Tibial nerve (tissue), 4 donors: ENCODE data around the gene RAPH1. TPM values are rescaled to one million over a fixed set of nuclear protein-coding genes. Genes with fewer than 3 reads are reported as not detected.
A peak's percentile ranks its signal among the peaks of the same experiment; 100 is the strongest.
"Not testable (repeated sequence)": the region's sequence is repeated elsewhere in the genome, so short reads cannot be mapped to it uniquely, and the experiment has no call there.

Source experiments
- DNase-seq, 2 donors: peaks; one replicate each; pipeline ENCODE4 v3.0.0-alpha.2; 2019; ENCODE audit warnings: low spot score in 2 of 2
- H3K27ac ChIP-seq, 4 donors: fragments of 200-600 bp; sonication (generic) in 3 of 4; one replicate each; pipeline ENCODE4 v1.5.1; 2017 to 2019; ENCODE audit warnings: mild to moderate bottlenecking in 1 of 4
- H3K27me3 ChIP-seq, 2 donors: fragments of 200-600 bp; sonication (generic) in 1 of 2; one replicate each; pipeline versions ENCODE4 v1.5.1 to v1.6.0; 2017 to 2019
- H3K36me3 ChIP-seq, 3 donors: fragments of 200-600 bp; sonication (generic); one replicate each; pipeline ENCODE4 v1.5.1; 2018 to 2019
- H3K4me1 ChIP-seq, 4 donors: fragments of 200-600 bp; sonication (generic) in 3 of 4; one replicate each; pipeline ENCODE4 v1.5.1; 2017 to 2019
- H3K4me3 ChIP-seq, 4 donors: fragments of 200-600 bp; sonication (generic) in 3 of 4; one replicate each; pipeline ENCODE4 v1.5.1; 2017 to 2019; ENCODE audit warnings: mild to moderate bottlenecking in 1 of 4, moderate library complexity in 1 of 4
- H3K9me3 ChIP-seq, 4 donors: fragments of 200-600 bp; sonication (generic) in 3 of 4; one replicate each; pipeline ENCODE4 v1.5.1; 2017 to 2019
- CTCF ChIP-seq, 5 experiments: fragments of 200-600 bp in 3 of 5; fragments of 450-650 bp in 2 of 5; sonication (generic) in 3 of 5; IDR thresholded peaks; one replicate each; pipeline ENCODE4 v1.5.1; 2016 to 2019; ENCODE audit warnings: antibody characterized with exemption in 5 of 5, mild to moderate bottlenecking in 3 of 5, moderate library complexity in 2 of 5
- EP300 ChIP-seq, 2 donors: sonication (generic); formaldehyde crosslinking; IDR thresholded peaks; one replicate each; pipeline ENCODE4 v1.6.1; 2017; ENCODE audit warnings: antibody characterized with exemption in 2 of 2, mild to moderate bottlenecking in 1 of 2
- POLR2A ChIP-seq, 2 donors: fragments of 450-650 bp; IDR thresholded peaks; one replicate each; pipeline ENCODE4 v1.6.1; 2017; ENCODE audit warnings: antibody characterized with exemption in 2 of 2, mild to moderate bottlenecking in 2 of 2, moderate library complexity in 2 of 2
- WGBS, 2 donors: methylation state at CpG; one replicate each; pipeline ENCODE4 v1.1.5; 2018; 5-methylcytosine and 5-hydroxymethylcytosine counted together
- total RNA-seq, 4 donors: library from RNA; depleted of rRNA; stranded (reverse); fragments of >200 nt; gene quantifications; one replicate each; pipeline ENCODE4 v1.1.0, GENCODE V29; 2016

The RAPH1 gene
- total RNA-seq, 4 donors from 2014 or later: 35.4 to 60.0 (median 44.4) TPM

GRCh38 chr2:203438528-203438927, 96.6 kb downstream of the RAPH1 start:
- DNase-seq: no peak
- H3K9me3 ChIP-seq: no peaks in the 10 kb centered on the region
- no peak overlapping the region for H3K27ac ChIP-seq
- H3K36me3 ChIP-seq: peaks cover 0 to 59% (median 0%) of the 10 kb centered on the region in 3 donors
- no peak overlapping the region for H3K4me3 ChIP-seq
- no peak for TF ChIP-seq POLR2A (IDR thresholded peaks at IDR 0.05)
- TF ChIP-seq CTCF (IDR thresholded peaks at IDR 0.05): no peak
- TF ChIP-seq EP300 (IDR thresholded peaks at IDR 0.05): no peak
- H3K27me3 ChIP-seq: no peaks in the 10 kb centered on the region
- peaks cover 0 to 5% (median 0%) of the 10 kb centered on the region in 4 donors for H3K4me1 ChIP-seq
- WGBS, 2 donors: 56 to 67% methylated on average over 2 of the region's 2 CpGs

- H3K4me1 ChIP-seq: peaks cover 0 to 2% (median 0%) of the 10 kb centered on the region in 4 donors
- no peaks in the 10 kb centered on the region for H3K9me3 ChIP-seq
- no peak overlapping the region for H3K4me3 ChIP-seq
- TF ChIP-seq CTCF (IDR thresholded peaks at IDR 0.05): no peak
- TF ChIP-seq EP300 (IDR thresholded peaks at IDR 0.05): no peak
- TF ChIP-seq POLR2A (IDR thresholded peaks at IDR 0.05): no peak
- no peak overlapping the region for H3K27ac ChIP-seq
- 95 to 96% methylated on average over 4 of the region's 4 CpGs for WGBS, 2 donors
- DNase-seq: no peak
- H3K36me3 ChIP-seq: peaks cover 0 to 61% (median 0%) of the 10 kb centered on the region in 3 donors
- no peaks in the 10 kb centered on the region for H3K27me3 ChIP-seq
These were observed 97.6 kb downstream of the RAPH1 start for GRCh38 chr2:203437511-203437910.

- Histone ChIP-seq H3K4me3 (no peak overlapping the region), H3K9me3 (no peaks in the 10 kb centered on the region), H3K4me1 (peaks cover 0 to 8% (median 2%) of the 10 kb centered on the region in 4 donors), H3K27me3 (no peaks in the 10 kb centered on the region), H3K27ac (no peak overlapping the region), H3K36me3 (peaks cover 0 to 52% (median 0%) of the 10 kb centered on the region in 3 donors)
- TF ChIP-seq EP300 (IDR thresholded peaks at IDR 0.05) (no peak), POLR2A (IDR thresholded peaks at IDR 0.05) (no peak), CTCF (IDR thresholded peaks at IDR 0.05) (no peak)
- DNase-seq: no peak
- WGBS, 2 donors: 58 to 65% methylated on average over 2 of the region's 2 CpGs
These were observed 98.6 kb downstream of the RAPH1 start for GRCh38 chr2:203436496-203436895.

GRCh38 chr2:203432811-203433210, 102.3 kb downstream of the RAPH1 start:
- H3K27ac ChIP-seq: no peak overlapping the region
- DNase-seq: no peak
- no peak overlapping the region for H3K4me3 ChIP-seq
- peaks cover 0 to 20% (median 0%) of the 10 kb centered on the region in 3 donors for H3K36me3 ChIP-seq
- H3K4me1 ChIP-seq: peaks cover 0 to 8% (median 2%) of the 10 kb centered on the region in 4 donors
- TF ChIP-seq POLR2A (IDR thresholded peaks at IDR 0.05) (no peak), CTCF (IDR thresholded peaks at IDR 0.05) (no peak), EP300 (IDR thresholded peaks at IDR 0.05) (no peak)
- no peaks in the 10 kb centered on the region for H3K9me3 ChIP-seq
- H3K27me3 ChIP-seq: no peaks in the 10 kb centered on the region
- WGBS, 2 donors: 81 to 84% methylated on average over 6 of the region's 6 CpGs

GRCh38 chr2:203431391-203432185, 103.5 kb downstream of the RAPH1 start:
- TF ChIP-seq CTCF (IDR thresholded peaks at IDR 0.05): no peak
- no peak for TF ChIP-seq POLR2A (IDR thresholded peaks at IDR 0.05)
- TF ChIP-seq EP300 (IDR thresholded peaks at IDR 0.05): no peak
- DNase-seq: no peak
- 70 to 71% methylated on average over 5 of the region's 5 CpGs for WGBS, 2 donors

GRCh38 chr2:203429643-203430042, 105.5 kb downstream of the RAPH1 start:
- DNase-seq, H3K4me3 ChIP-seq, H3K27me3 ChIP-seq, H3K27ac ChIP-seq, H3K9me3 ChIP-seq, H3K4me1 ChIP-seq: not testable (repeated sequence)
- WGBS, 2 donors: 89 to 96% methylated on average over 4 of the region's 4 CpGs
- H3K36me3 ChIP-seq: peaks cover 0 to 28% (median 0%) of the 10 kb centered on the region in 3 donors

More at GRCh38 chr2:203431391-203432185, 103.5 kb downstream of the RAPH1 start:
- no peaks in the 10 kb centered on the region for H3K27me3 ChIP-seq
- no peaks in the 10 kb centered on the region for H3K9me3 ChIP-seq
- H3K36me3 ChIP-seq: peaks cover 0 to 26% (median 0%) of the 10 kb centered on the region in 3 donors
- H3K4me3 ChIP-seq: no peak overlapping the region
- H3K4me1 ChIP-seq: peaks cover 0 to 8% (median 2%) of the 10 kb centered on the region in 4 donors
- peak overlapping the region in 1 of 4 donors; percentile 2 for H3K27ac ChIP-seq
